ENCODE data around the gene MCF2L.

The MCF2L gene

DNA sequence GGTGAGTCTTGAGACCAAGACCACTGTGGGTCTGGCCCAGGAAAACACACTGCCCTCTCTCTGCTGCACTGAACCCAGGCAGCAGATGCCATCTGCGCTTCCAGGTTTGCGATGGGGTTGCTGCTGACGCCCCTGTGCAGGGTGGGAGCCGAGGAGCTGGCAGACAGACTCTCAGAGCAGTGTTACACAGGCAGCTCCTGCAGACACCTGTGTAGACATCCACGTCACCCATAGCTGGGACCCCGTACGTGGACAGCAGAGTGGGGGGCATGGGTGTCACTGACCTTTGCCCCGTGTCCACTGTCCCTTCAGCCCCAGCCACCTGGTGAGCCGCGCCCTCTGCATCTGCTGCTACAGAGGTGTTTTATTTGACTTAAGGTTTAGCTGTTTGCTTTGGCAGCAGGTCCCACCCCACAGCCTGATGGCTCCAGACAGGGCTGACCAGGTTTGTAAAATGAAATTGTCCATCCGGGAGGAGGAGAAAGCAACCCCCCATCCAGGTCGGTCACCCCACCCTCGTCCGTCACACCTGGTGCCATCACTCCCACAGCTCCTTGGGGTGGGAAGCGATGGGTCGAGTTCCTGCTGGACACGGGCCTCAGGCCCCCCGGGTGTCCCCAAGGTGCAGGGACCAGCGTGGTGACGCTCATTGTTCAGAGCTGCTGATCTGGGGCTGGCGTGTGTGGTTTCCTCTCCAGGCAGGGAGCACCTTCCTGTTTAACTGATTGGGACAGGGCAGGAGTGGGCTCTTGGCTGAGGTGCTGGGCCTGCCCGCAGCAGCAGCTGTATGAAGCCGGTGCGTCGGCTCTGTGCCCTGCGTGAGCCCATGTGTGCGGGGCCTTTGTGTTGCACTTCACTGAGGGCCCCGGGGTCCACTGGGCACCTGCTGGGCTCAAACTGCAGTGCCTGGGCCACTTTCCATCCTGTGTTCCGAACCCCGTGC is 28.4 kb downstream of the MCF2L start:
- no peak for DNase-seq (ENCODE audit: low read depth in 2 of 2)

DNA sequence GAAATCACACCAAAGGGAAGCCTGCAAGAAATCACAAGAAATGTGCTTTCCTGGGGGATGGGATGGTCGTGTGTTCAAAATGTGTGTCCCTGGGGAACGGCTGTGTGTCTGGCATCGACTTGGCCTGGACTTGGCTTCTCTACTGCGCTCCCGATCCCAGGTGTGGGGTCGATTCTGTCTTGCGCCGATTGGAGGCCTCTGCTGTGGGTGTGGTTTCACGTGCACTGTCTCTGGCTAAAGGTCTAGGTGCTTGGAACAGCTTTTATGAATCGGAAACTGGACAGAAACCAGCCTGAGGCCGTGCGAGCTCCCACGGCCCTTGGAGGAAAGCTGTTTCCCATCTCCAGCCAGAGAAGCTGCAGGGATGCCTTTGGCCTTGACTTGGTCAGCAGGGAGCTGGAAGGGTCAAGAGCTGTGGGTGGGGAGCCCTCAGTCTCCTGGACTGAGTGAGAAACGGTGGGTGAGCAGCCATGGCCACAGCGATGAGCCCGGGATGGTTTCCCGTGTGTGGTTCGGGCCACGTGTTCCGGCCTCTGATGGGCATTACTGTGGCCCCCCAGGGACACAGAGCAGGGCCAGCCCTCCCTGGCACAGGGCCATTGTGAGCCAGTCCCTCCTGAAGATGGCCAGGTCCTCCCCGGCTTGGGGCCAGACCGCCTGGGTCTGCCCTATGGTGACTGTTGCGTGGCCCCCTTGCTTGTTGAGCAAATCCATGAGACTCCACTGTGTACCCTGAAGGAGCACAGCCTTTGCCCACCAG is 29.7 kb downstream of the MCF2L start:
- DNase-seq (ENCODE audit: low read depth in 2 of 2) = no peak

DNA sequence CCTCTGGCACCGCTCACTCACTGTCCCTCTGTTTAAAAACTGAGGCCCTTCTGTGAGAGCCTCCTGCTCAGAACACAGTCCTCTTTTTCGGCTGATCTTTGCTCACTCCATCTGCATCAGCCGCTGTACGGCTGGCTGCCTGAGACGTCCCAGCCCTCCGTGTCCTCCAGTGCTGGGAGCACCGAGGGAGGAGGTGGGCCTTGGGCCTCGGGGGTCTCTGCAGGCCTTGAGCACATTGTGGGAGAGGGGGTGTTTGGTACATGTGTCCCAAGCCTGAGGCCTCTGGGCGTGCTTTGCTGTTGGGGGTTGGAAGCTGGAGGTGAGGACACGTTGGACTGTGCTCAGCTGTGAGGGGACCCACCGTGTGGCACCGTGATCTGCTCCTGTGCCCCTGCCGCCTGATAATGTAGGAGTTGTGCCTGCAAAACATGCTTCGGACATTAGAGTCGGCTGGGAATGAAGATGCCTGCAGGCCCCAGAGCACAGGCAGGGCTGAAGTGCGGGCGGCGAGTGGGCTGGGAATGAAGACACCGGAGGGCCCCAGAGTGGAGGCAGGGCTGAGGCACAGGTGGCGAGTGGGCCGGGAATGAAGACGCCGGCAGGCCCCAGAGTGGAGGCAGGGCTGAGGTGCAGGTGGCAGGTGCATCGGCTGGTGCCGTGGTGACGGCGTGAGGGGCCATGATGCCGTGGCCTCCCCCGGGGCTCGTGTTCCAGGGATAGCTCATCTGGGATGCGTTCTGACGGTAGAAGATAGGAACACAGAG is 30.6 kb downstream of the MCF2L start:
- no peak for DNase-seq (ENCODE audit: low read depth in 2 of 2)

DNA sequence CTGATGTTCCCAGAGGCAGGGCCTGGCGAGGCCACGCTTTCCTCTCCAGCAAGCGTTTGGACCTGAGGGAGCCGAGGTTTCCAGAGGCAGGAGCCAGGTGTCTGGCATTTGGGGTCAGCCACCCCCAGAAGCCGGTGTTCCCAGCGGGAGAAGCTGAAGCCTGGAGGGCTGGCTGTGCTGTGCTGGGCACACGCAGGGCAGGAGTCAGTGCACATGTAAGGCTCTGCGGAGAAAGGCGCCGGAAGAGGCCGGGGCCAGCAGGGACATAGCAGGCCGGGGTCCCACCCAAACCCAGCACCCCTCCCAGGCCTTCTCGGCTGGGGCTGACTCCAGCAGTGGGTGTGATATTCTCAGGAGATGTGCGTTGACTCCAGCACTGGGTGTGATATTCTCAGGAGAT is 31.6 kb downstream of the MCF2L start:
- DNase-seq (ENCODE audit: low read depth in 2 of 2) = no peak

DNA sequence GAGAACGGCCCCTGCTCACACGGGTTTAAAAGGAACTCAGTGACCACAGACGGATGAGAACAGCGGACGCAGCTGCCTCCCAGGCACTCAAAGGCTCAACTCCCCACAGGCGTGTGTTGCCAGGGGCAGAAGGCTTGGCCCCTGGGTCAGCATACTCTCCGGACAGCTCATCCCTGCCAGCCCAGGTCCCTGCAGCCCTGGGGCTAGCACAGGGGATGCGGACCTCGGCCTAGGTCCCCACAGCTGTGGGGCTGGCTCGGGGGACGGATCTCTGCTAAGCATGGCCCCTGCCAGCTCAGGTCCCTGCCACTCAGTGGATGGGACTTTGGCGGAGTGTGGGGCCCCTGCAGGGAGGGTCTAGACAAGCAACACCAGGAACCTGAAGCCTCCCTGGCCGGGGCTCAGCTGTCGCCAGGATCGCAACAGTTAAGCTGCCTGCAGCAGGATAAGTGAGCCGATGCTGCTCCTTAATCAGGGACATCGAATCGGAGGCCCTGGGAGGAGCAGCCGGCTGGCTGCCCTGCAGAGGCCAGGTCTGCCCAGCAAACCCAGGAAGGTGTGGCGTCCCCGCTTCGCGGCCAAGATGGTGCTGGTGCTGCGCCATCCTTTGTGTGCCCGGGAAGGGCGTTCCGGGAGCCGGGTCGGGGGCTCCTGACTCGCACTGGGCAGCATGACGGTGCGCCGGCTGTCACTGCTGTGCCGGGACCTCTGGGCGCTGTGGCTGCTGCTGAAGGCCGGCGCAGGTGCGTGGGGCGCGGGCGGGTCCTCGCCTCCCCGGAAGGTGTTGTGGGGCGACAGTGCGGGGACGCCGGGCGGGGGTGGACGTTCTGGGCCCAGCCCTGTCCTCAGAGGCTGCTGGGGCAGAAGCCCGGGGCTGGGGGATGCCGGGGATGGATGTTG is 32.5 kb downstream of the MCF2L start:
- DNase-seq (ENCODE audit: low read depth in 2 of 2) = no peak

DNA sequence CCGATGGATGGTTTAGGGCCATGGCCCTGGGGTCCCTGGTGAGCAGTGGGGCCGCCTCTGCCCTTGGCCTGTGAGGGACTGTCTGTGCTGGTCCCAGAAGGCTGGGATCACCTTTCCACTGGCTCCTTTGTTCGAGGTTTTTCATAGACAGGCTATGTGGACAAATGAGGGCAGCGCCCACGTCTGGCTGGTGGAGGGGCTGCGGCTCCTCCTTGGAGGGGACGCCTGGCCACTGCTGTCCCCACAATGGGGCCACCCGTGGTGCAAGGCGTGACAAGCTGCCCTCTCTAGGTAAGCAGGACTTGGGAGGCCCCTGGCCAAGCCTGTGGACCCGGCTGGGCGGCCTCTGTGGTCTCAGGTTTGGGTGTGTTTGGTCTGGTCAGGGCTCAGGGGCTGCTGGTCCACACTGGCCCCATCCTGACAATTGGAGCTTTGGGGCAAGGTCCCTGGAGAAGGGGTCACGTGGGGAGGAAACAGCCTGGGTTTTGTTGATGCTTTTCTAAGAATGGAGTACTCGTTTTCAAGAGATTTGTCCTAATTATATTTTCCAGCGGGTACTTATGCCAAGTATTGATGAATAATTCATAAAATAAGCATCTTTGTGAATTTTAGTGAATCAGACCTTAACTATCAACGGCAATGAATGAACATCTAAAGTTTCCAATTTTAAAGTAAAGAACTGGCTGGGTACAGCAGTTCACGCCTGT is 33.3 kb downstream of the MCF2L start:
- DNase-seq (ENCODE audit: low read depth in 2 of 2) = no peak

DNA sequence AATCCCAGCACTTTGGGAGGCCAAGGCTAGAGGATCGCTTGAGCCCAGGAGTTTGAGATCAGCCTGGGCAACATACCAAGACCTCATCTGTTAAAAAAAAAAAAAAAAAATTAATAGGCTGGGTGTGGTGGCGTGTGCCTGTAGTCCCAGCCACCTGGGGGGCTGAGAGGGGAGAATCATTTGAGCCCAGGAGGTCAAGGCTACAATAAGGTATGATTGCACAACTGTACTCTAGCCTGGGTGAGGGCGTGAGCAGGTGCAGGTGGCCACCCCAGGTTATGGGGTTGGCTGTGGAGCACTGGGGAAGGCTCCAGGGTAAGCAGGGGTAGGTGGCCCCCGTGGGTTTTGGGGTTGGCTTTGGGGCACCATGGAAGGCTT is 33.9 kb downstream of the MCF2L start:
- no peak for DNase-seq (ENCODE audit: low read depth in 2 of 2)

DNA sequence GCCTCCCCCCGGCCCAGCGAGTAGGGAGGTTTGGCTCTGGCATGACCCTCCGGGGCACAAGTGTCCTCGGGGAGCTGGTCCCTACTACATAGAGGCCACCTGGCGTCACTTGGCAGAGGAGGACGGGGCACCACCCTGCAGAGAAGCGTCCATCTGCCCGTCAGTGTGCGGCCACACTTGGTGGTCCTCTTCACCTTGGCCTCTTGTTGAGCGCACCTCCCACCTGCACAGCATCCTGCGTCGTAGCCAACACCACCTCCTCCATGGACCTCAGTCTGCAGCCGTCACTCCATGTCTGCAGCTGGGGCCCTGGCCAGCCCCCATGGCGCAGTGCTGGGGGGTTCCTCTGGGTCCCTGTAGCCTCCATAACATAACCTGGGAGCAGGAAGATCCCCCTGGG is 35.1 kb downstream of the MCF2L start:
- DNase-seq (ENCODE audit: low read depth in 2 of 2) = no peak

DNA sequence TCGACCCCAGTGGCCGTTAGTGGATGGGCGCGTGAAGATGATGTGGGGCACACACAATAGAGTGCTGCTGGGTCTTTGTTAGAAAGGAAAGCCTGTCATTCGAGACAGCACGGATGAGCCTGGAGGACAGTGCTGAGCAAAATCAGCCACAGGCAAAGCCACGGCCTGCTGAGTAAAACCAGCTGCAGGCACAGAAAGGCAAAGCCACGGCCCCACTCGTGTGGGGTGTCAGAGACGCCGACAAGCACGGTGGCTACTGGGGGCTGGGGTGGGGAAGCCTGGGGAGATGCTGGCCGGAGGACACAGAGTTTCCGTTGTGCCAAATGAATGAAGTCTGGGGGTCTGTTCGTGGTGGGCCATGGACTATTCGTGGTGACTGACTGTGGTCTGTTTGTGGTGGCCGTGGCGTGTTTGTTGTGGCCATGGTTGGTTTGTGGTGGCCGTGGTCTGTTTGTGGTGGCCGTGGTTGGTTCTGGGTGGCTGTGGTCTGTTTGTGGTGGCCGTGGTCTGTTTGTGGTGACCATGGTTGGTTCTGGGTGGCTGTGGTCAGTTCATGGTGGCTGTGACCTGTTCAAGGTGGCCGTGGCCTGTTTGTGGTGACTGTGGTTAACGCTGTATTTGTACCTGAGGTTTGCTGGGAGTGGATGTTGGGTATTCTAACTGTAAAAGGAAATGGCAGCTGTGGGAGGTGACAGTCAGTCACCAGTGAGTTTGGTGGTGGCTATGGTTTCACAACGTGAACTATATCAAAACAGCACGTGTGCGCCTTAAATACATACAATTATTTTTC is 36.3 kb downstream of the MCF2L start:
- no peak for DNase-seq (ENCODE audit: low read depth in 2 of 2)

DNA sequence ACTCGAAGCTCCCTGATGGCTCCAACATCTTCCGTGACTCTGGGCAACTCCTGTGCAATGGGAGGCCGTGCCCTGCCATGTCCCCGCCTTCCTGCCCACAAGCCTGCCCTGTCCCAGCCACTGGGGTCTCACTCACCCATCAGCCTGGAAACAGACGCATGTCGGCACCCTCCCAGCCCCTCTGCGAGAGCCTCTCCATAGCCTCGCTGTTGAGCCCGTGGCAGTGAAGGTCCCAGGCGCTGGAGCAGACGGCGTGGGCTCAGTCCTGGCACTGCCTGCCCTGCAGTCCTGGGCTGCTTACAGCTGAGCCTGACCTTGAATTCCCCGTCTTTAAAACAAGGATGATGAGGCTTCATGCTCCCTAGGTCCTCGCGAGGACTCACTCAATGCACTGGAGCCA is 37.0 kb downstream of the MCF2L start:
- DNase-seq (ENCODE audit: low read depth in 2 of 2) = no peak

DNA sequence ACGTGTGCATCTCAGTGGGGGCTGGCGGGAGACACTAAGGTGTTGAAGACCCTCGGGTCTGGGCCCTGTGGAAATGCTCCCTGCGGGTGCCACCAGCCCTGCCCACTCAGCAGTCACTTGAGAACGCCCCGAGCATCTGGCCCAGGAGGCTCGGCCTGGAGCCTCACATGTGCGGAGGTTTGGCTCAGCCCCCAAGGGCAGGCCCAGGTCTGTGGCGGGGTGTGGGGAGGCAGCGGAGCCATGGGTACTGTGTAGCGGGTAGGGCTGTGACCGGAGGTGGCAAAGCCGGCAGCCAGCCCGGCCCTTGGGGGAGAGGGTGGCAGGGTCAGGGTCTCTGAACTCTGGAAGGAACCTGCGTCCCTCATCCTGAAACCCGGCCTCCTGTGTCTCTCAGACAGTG is 37.6 kb downstream of the MCF2L start:
- no peak for DNase-seq (ENCODE audit: low read depth in 2 of 2)

DNA sequence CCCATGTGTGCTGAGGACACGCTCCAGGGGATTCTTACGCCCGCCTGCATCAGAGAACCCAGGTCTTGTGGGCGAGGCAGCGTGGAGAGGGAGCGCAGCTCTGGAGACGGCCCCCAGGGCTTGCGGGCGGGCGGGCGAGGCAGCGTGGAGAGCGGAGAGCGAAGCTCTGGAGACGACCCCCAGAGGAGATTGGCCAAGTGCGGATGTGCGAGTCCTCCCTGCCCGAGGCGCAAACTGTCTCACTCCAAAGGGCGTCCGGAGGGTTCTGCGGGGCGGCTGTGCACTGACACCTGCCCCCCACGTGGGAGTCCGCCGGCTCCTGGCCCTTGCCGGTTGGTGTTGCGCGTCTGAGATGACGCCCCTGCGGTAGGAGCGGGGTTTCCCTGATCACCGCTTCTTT is 39.8 kb downstream of the MCF2L start:
- no peak for DNase-seq (ENCODE audit: low read depth in 2 of 2)

DNA sequence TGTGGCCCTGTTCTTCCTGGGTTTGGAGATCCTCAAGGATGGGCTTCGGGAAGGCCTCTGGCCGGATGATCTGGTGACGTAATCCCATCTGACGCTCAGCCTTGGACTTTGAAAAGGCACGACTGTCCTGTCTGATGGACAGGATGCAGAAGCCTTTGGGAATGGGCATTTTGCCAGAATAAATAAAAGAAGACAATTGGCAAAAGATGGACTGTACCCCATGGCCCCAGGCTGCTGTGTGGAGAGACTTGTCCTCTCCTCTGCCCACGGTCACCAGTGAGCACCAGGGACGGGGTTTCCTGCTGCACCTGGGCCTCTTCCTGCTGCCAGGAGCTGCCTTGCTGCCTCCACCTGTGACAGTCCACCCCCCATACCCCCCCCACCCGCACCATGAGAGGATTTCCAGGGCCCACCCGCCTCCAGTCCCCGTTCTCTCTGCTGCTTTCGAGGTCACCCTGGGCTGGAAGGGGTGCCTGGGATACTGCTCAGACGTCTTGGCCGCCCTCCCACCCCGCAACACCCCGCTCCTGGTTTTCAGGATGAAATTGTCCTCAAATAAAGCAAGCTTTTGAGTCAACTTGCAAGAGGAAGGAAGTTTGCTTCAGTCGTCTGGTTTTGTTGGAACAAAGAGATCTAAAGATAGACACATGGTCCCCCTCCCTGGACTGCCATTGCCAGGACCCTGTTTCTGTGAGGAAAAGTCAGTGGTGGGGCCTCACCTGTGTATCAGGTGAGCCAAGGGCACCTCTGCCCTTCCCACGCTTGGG is 40.9 kb downstream of the MCF2L start:
- no peak for DNase-seq (ENCODE audit: low read depth in 2 of 2)

DNA sequence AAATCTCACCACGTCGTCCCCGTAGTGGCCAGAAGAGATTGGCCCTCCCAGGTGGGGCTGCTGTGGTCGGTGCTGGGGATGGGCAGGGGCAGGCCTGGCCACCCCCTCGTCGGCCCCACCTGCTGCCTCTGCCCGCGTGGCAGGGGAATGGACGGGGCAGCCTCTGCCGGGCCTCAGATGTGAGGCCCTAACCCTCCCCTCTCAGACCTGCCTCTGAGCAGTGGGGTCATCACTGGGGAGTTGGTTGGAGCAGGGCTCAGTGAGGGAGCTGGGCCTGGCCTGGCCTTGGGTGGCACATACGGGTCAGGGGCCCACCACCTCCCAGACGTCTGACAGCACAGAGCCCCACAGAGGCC is 41.5 kb downstream of the MCF2L start:
- no peak for DNase-seq (ENCODE audit: low read depth in 2 of 2)

DNA sequence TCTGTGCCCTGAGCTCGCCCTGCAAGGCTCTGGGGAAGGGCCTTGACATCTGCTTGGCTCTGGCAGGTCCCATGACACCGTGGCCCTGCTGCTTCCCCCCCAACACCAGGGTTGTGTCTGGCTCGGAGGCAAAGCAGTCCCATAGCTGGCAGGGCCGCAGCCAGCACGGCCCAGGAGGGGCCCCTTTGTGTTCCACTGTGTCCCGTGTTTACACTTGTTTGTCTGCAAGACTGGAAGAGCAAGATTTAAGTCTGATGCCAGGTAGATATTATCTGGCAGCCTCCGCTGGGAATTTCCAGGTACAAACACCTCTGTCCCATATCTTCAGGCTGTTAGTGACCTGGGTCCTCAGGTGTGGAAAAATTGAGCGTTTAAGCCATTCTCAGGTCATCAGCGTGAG is 44.3 kb downstream of the MCF2L start:
- no peak for DNase-seq (ENCODE audit: low read depth in 2 of 2)

DNA sequence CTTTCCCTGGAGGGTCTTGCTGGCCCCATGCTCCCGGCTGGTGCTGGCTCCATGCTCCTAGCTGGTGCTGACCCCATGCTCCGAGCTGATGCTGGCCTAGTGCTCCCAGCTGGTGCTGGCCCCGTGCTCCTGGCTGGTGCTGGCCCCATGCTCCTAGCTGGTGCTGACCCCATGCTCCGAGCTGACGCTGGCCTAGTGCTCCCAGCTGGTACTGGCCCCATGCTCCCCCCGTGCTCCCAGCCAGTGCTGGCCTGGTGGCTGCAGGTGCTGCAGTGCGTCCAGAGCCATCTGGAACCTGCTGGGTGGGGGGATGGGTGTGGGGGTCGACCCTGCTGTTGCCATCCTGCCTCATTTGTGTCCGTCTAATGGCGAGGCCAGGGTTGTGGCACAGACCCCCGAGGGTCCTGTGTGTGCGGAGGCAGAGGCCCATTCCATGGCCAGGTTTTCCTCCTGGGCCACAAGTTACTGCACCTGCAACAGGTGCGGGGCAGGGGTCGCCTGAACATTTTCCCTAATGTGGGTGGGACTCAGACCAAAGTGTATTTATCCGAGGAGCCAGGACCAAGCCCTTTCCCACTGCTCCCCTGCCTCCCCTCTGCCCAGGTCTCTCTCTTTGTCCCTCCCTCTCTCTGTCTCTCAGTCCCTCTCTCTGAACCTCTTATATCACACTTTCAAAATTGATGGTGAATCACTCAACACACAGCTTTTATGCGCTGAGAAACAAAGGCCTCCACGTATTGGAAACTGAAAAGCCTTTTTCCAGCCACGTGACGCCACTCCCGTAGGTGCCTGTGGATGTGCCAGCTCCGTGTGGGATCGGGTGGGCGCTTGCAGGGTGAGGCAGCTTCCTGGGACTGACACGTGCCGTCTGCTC is 45.1 kb downstream of the MCF2L start:
- no peak for DNase-seq (ENCODE audit: low read depth in 2 of 2)

DNA sequence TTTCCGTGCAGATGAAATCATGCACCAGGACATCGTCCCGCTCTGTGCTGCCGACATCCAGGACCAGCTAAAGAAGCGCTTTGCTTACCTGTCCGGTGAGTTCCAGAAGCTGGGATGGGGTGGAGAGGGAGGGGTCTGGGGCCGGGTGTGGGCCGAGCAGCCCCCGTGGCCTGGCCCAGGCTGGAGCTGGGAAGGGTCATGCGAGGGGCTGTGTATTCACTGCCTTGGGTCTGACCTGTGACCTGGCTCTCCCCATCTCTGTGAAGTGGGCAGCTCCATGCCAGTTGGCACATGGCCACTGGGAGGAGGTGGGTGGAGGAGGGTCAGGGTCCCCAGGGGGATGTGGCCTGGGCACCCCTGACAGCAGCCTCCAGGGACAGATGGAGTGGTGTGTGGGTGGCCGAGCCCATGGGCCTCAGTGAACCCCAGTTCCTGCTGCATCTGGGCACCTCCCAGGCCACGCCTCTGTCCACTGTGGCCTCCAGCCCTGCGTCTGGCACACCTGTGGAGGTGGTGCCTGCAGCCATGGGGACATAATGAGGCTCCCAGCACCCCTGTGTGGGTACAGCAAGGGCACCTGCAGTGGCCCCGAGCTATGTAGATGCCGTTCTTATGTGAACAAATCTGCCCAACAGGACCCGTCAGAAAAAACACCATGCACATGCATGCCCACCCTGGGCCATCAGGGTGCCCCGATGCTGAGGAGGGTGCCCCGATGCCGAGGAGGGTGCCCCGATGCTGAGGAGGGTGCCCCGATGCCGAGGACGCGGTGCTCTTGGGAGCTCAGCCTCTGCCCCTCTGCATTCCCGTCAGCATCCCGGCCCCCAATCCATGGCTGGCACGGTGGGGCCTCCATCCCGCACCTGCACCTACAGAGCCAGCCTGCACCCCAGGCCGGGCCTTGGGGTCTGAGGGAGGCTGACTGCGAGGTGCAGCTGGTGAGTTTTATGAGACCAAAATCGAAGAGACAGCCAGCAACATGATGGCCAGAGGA is 46.0 kb downstream of the MCF2L start:
- DNase-seq (ENCODE audit: low read depth in 2 of 2) = no peak
